HL-60 (cell line): ENCODE measurements around the gene UBE2V1.

Experiments
- POLR2AphosphoS5 ChIP-seq: IDR thresholded peaks from 2 replicates; pipeline ENCODE4 v1.6.1; 2012; ENCODE audit warnings: low read depth
- TF ChIP-seq, protein P1 (sequence below): IDR thresholded peaks from one replicate; pipeline ENCODE4 v1.5.1; 2011; ENCODE audit warnings: low read length, control low read depth, inconsistent platforms; ENCODE audit not compliant: insufficient read depth

DNA sequence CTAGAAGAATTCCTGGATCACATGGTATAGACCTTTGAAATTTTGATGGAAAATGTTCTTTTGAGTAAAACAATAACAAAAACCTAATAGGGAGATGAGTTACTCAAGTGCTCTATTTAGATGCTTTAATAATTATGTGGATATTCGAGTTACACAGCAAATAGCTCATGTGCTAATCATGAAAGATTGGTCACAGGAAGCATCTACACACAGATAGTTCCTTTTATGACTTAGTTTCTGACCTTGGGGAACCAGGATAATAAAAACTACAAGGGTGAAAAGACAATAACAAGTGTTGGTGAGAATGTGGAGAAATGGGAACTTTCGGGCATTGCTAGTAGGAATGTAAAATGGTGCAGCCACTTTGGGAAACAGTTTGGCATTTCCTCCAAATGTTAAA is 19.7 kb downstream of the UBE2V1 start:
- TF ChIP-seq, protein P1, sequence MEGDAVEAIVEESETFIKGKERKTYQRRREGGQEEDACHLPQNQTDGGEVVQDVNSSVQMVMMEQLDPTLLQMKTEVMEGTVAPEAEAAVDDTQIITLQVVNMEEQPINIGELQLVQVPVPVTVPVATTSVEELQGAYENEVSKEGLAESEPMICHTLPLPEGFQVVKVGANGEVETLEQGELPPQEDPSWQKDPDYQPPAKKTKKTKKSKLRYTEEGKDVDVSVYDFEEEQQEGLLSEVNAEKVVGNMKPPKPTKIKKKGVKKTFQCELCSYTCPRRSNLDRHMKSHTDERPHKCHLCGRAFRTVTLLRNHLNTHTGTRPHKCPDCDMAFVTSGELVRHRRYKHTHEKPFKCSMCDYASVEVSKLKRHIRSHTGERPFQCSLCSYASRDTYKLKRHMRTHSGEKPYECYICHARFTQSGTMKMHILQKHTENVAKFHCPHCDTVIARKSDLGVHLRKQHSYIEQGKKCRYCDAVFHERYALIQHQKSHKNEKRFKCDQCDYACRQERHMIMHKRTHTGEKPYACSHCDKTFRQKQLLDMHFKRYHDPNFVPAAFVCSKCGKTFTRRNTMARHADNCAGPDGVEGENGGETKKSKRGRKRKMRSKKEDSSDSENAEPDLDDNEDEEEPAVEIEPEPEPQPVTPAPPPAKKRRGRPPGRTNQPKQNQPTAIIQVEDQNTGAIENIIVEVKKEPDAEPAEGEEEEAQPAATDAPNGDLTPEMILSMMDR = no peak
- no peak for TF ChIP-seq POLR2AphosphoS5
